HG02973 (cell line): ENCODE results near the gene PDXK.
"Not testable (repeated sequence)": the region's sequence is repeated elsewhere in the genome, so short reads cannot be mapped to it uniquely, and the experiment has no call there.

Experiments used
- ATAC-seq: cut with Tn5 transposase; IDR thresholded peaks from one replicate; pipeline ENCODE4 v1.9.1; 2021; ENCODE audit warnings: moderate library complexity; ENCODE audit not compliant: unreplicated experiment

The PDXK gene

GRCh38 chr21:43697758-43698643 is 20.9 kb upstream of the PDXK start:
- ATAC-seq, result no peak

- not testable (repeated sequence) for ATAC-seq
These were observed 19.5 kb upstream of the PDXK start for GRCh38 chr21:43699492-43699777.

- ATAC-seq, result no peak
These were observed 18.9 kb upstream of the PDXK start for GRCh38 chr21:43699933-43700599.

- ATAC-seq, result no peak
These were observed 16.8 kb upstream of the PDXK start for GRCh38 chr21:43701936-43702784.

GRCh38 chr21:43702785-43703034 is 16.2 kb upstream of the PDXK start:
- ATAC-seq, result no peak

- no peak for ATAC-seq
These were observed 15.7 kb upstream of the PDXK start for GRCh38 chr21:43703035-43703880.

GRCh38 chr21:43707462-43707861 is 11.5 kb upstream of the PDXK start:
- ATAC-seq, result no peak

- no peak for ATAC-seq
These were observed 10.1 kb upstream of the PDXK start for GRCh38 chr21:43708745-43709381.

- ATAC-seq, result no peak
These were observed 6.5 kb upstream of the PDXK start for GRCh38 chr21:43712268-43712942.

GRCh38 chr21:43713123-43713522 is 5.8 kb upstream of the PDXK start:
- ATAC-seq, result not testable (repeated sequence)

- no peak for ATAC-seq
These were observed 2.4 kb upstream of the PDXK start for GRCh38 chr21:43716376-43717165.

- no peak for ATAC-seq
These were observed 1.6 kb upstream of the PDXK start for GRCh38 chr21:43717166-43717853.

- ATAC-seq, result no peak
These were observed 710 bp upstream of the PDXK start for GRCh38 chr21:43717967-43718871.

- no peak for ATAC-seq
These were observed 1.0 kb downstream of the PDXK start for GRCh38 chr21:43719748-43720538.

GRCh38 chr21:43720539-43721166 is 1.7 kb downstream of the PDXK start:
- ATAC-seq, result no peak

GRCh38 chr21:43721206-43721605 is 2.3 kb downstream of the PDXK start:
- ATAC-seq, result no peak
